ENCODE measurements around the gene DNA2. TPM values are rescaled to one million over a fixed set of nuclear protein-coding genes. Genes with fewer than 3 reads are reported as not detected.
A peak's percentile ranks its signal among the peaks of the same experiment; 100 is the strongest.

Gene DNA2
- total RNA-seq, 1 experiment from 2014 or later = 6.9 TPM

DNA sequence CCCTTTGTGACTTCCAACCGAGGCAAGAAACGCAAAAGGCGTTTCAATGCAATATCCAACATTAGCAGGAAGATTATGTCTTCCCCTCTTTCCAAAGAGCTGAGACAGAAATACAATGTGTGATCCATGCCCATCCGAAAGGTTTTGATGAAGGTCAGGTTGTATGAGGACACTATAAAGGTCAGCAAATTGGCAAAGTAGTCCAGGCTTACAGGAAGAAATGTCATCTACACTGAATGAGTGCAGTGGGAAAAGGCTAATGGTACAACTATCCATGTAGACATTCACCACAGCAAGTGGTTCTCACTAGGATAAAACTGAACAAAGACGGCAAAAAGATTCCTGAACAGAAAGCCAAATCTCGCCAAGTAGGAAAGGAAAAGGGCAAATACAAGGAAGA is 27.8 kb upstream of the DNA2 start:
- no TSS peak for BruUV-seq (replicated peaks)
- Mint-ChIP-seq H3K27me3 (ENCODE audit: insufficient read depth, unreplicated experiment) (no peaks in the 10 kb centered on the region), H3K36me3 (ENCODE audit: insufficient read depth, unreplicated experiment) (peaks cover 52% of the 10 kb centered on the region), H3K9me3 (ENCODE audit: unreplicated experiment) (no peaks in the 10 kb centered on the region), H3K4me1 (ENCODE audit: insufficient read depth, unreplicated experiment) (no peaks in the 10 kb centered on the region), H3K4me3 (ENCODE audit: unreplicated experiment) (no peak overlapping the region), H3K27ac (ENCODE audit: low read depth, unreplicated experiment) (no peak overlapping the region)
- DNase-seq (ENCODE audit: unreplicated experiment) = no peak
- ChIA-PET POLR2A (no interaction called here), CTCF (interaction anchor here (1.2 kb wide), 1 partner anchor 28 kb away, joined by 3 read pairs; the partner anchor contains the start of gene DNA2)
- intact Hi-C loops (cut with micrococcal nuclease) = no loop called here
- TF ChIP-seq, protein P1, sequence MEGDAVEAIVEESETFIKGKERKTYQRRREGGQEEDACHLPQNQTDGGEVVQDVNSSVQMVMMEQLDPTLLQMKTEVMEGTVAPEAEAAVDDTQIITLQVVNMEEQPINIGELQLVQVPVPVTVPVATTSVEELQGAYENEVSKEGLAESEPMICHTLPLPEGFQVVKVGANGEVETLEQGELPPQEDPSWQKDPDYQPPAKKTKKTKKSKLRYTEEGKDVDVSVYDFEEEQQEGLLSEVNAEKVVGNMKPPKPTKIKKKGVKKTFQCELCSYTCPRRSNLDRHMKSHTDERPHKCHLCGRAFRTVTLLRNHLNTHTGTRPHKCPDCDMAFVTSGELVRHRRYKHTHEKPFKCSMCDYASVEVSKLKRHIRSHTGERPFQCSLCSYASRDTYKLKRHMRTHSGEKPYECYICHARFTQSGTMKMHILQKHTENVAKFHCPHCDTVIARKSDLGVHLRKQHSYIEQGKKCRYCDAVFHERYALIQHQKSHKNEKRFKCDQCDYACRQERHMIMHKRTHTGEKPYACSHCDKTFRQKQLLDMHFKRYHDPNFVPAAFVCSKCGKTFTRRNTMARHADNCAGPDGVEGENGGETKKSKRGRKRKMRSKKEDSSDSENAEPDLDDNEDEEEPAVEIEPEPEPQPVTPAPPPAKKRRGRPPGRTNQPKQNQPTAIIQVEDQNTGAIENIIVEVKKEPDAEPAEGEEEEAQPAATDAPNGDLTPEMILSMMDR (IDR thresholded peaks at IDR 0.05; ENCODE audit: unreplicated experiment) = no peak

DNA sequence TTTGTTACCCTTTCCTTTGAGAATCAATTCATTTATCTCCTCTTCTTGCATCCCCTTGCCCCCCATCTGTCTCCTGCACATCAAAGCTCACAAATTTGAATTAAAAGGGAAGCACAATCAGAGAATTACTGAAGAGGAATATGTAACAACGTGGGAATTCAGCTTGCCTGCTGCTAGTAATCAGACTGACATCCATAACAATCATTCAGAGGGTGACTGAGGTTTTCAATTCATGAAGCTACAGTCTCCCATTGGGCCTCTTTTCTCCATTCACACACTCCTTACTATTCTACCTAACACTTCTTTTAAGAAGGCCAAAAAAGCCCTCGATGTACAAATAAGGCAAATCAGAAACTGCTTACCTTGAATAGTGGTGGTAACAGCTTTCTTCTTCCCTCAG is 24.3 kb upstream of the DNA2 start:
- ChIA-PET CTCF (no interaction called here), POLR2A (interaction anchor here (0.7 to 1.3 kb wide), 2 partner anchors 9 to 15 kb away, joined by 3 to 4 read pairs; no protein-coding TSS in a partner anchor)
- DNase-seq (ENCODE audit: unreplicated experiment) = no peak
- no TSS peak for BruUV-seq (replicated peaks)
- TF ChIP-seq, protein P1 (IDR thresholded peaks at IDR 0.05; ENCODE audit: unreplicated experiment) = no peak
- intact Hi-C loops (cut with micrococcal nuclease) = no loop called here
- Mint-ChIP-seq H3K4me3 (ENCODE audit: unreplicated experiment) (no peak overlapping the region), H3K27me3 (ENCODE audit: insufficient read depth, unreplicated experiment) (no peaks in the 10 kb centered on the region), H3K9me3 (ENCODE audit: unreplicated experiment) (no peaks in the 10 kb centered on the region), H3K27ac (ENCODE audit: low read depth, unreplicated experiment) (no peak overlapping the region), H3K4me1 (ENCODE audit: insufficient read depth, unreplicated experiment) (peaks cover 5% of the 10 kb centered on the region), H3K36me3 (ENCODE audit: insufficient read depth, unreplicated experiment) (peaks cover 59% of the 10 kb centered on the region)

DNA sequence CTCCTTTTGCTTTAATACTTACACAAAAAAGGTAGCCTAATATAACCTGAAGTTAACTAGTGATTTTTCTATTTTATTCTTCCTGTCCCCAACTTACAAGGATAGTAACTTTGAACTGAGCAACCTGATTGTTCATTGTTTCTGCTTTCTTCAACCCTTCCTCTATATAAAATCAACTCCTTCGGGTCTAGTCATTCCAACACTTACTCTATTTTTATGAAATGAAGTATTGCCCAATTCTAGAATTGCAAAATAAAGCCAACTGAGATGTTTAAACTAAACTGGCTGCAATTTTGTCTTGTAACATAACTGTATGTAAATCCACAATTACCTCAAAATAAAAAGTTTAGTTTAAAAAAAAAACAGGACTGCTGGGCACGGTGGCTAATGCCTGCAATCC is 20.3 kb upstream of the DNA2 start:
- no peak overlapping the region for H3K4me3 Mint-ChIP-seq (ENCODE audit: unreplicated experiment)
- peaks cover 59% of the 10 kb centered on the region for H3K36me3 Mint-ChIP-seq (ENCODE audit: insufficient read depth, unreplicated experiment)
- peaks cover 5% of the 10 kb centered on the region for H3K4me1 Mint-ChIP-seq (ENCODE audit: insufficient read depth, unreplicated experiment)
- BruUV-seq (replicated peaks) = no TSS peak
- H3K27ac Mint-ChIP-seq (ENCODE audit: low read depth, unreplicated experiment) = no peak overlapping the region
- peak; percentile 6 for DNase-seq (ENCODE audit: unreplicated experiment)
- TF ChIP-seq, protein P1 (IDR thresholded peaks at IDR 0.05; ENCODE audit: unreplicated experiment) = no peak
- intact Hi-C loops (cut with micrococcal nuclease) = no loop called here
- H3K9me3 Mint-ChIP-seq (ENCODE audit: unreplicated experiment) = no peaks in the 10 kb centered on the region
- ChIA-PET POLR2A (interaction anchor here (0.7 kb wide), 1 partner anchor 21 kb away, joined by 4 read pairs; no protein-coding TSS in a partner anchor), CTCF (no interaction called here)
- no peaks in the 10 kb centered on the region for H3K27me3 Mint-ChIP-seq (ENCODE audit: insufficient read depth, unreplicated experiment)

DNA sequence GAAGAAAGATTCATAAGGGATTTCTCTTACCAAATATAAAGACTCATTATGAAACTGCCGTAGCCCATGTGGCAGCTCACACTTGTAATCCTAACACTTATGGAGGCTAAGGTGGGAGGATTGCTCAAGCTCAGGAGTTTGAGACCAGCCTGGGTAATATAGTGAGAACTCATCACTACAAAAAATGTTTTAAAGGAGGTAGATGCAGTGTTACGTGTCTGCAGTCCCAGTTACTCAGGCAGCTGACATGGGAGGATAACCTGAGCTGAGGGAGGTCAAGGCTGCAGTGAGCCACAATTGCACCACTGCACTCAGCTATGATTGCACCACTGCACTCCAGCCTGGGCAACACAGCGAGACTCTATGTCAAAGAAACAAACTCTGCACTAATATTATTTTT is 18.1 kb upstream of the DNA2 start:
- ChIA-PET CTCF (no interaction called here), POLR2A (interaction anchor here (0.6 kb wide), 1 partner anchor 314 kb away, joined by 3 read pairs; no protein-coding TSS in a partner anchor)
- Mint-ChIP-seq H3K9me3 (ENCODE audit: unreplicated experiment) (no peaks in the 10 kb centered on the region), H3K36me3 (ENCODE audit: insufficient read depth, unreplicated experiment) (peaks cover 69% of the 10 kb centered on the region), H3K4me3 (ENCODE audit: unreplicated experiment) (no peak overlapping the region), H3K4me1 (ENCODE audit: insufficient read depth, unreplicated experiment) (peaks cover 5% of the 10 kb centered on the region), H3K27ac (ENCODE audit: low read depth, unreplicated experiment) (no peak overlapping the region), H3K27me3 (ENCODE audit: insufficient read depth, unreplicated experiment) (no peaks in the 10 kb centered on the region)
- BruUV-seq (replicated peaks) = no TSS peak
- intact Hi-C loops (cut with micrococcal nuclease) = no loop called here
- DNase-seq (ENCODE audit: unreplicated experiment) = no peak
- TF ChIP-seq, protein P1 (IDR thresholded peaks at IDR 0.05; ENCODE audit: unreplicated experiment) = no peak

Data from MCF 10A (cell line).